HG02610 (cell line): ENCODE data around the gene HMCN1.

Experiments used
- ATAC-seq: cut with Tn5 transposase; IDR thresholded peaks from one replicate; pipeline ENCODE4 v1.9.1; 2021; ENCODE audit warnings: mild to moderate bottlenecking, moderate library complexity; ENCODE audit not compliant: unreplicated experiment

The HMCN1 gene

GRCh38 chr1:185957441-185958363 is 223.5 kb downstream of the HMCN1 start:
- no peak for ATAC-seq

GRCh38 chr1:185960422-185961321 is 226.5 kb downstream of the HMCN1 start:
- ATAC-seq = no peak

- no peak for ATAC-seq
Measured at GRCh38 chr1:185961664-185962063, 227.5 kb downstream of the HMCN1 start.

- ATAC-seq = no peak
Measured at GRCh38 chr1:185964946-185965345, 230.8 kb downstream of the HMCN1 start.

- no peak for ATAC-seq
Measured at GRCh38 chr1:185965870-185966269, 231.7 kb downstream of the HMCN1 start.

- ATAC-seq = no peak
Measured at GRCh38 chr1:185966471-185966870, 232.3 kb downstream of the HMCN1 start.

GRCh38 chr1:185969028-185969427 is 234.8 kb downstream of the HMCN1 start:
- ATAC-seq = no peak

- no peak for ATAC-seq
Measured at GRCh38 chr1:185969524-185969991, 235.4 kb downstream of the HMCN1 start.

- no peak for ATAC-seq
Measured at GRCh38 chr1:185971688-185972087, 237.5 kb downstream of the HMCN1 start.

- no peak for ATAC-seq
Measured at GRCh38 chr1:185972096-185972850, 238.1 kb downstream of the HMCN1 start.

GRCh38 chr1:185973645-185974044 is 239.5 kb downstream of the HMCN1 start:
- ATAC-seq = no peak

- no peak for ATAC-seq
Measured at GRCh38 chr1:185974367-185975170, 240.4 kb downstream of the HMCN1 start.

- no peak for ATAC-seq
Measured at GRCh38 chr1:185980891-185981290, 246.7 kb downstream of the HMCN1 start.

GRCh38 chr1:185984113-185984836 is 250.1 kb downstream of the HMCN1 start:
- no peak for ATAC-seq

GRCh38 chr1:185987611-185988321 is 253.6 kb downstream of the HMCN1 start:
- ATAC-seq = no peak

- ATAC-seq = no peak
Measured at GRCh38 chr1:185990565-185990964, 256.4 kb downstream of the HMCN1 start.

- no peak for ATAC-seq
Measured at GRCh38 chr1:185991266-185991665, 257.1 kb downstream of the HMCN1 start.

- no peak for ATAC-seq
Measured at GRCh38 chr1:185996211-185996610, 262.0 kb downstream of the HMCN1 start.

GRCh38 chr1:185998391-185998790 is 264.2 kb downstream of the HMCN1 start:
- ATAC-seq = no peak
